SKM-1 (cell line): ENCODE data around the gene KRT6B.
"Not testable (repeated sequence)": the region's sequence is repeated elsewhere in the genome, so short reads cannot be mapped to it uniquely, and the experiment has no call there.

Source experiments
- DNase-seq: peaks from one replicate; lab custom pipeline; 2025; ENCODE audit not compliant: unreplicated experiment; lab: John Stamatoyannopoulos, UW

The KRT6B gene

DNA sequence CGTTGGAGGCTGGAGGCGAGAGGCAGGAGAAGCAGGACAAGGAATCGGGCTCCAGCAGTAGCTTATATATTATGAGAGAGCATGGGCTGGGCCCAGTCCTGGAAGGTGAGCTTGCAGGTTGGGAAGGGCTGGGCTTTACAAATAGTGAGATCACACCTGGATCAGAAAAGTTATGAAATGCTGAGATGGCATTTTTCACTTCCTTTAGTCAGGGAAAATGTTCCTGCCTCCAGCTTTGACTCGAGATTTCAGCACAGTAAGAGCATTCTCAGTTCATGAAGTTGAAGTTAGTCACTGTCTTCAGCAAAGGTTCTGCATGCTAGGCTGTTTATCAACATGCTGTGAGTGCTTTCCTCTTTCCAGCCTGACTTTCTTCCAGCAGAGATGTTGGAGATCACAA, 21.8 kb upstream of the KRT6B start, which contains the start of gene KRT6C:
KRT6C (minus strand) TSS at position 38 of the 400 bp plus-strand sequence. CDS start 68 bp downstream, outside the sequence.
- no peak for DNase-seq

DNA sequence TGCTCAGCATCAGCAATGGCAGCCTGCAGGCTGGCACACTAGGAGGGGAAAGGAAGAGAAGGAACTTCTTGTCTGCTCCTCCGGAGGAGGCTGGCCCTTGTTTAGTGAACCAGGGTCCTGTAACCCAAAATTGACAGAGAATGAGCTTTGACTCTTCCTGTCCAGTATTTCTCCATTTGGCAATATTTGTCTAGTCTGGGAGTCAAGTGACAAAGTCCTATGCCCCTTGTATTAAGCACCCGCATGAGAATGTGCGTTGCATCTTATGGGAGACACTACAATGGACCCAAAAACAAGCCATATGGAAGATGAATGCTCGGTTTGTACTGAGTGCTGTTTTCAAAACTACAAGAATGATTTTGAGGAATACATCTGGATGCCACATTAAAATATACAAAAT, 17.9 kb upstream of the KRT6B start:
- DNase-seq, result no peak

DNA sequence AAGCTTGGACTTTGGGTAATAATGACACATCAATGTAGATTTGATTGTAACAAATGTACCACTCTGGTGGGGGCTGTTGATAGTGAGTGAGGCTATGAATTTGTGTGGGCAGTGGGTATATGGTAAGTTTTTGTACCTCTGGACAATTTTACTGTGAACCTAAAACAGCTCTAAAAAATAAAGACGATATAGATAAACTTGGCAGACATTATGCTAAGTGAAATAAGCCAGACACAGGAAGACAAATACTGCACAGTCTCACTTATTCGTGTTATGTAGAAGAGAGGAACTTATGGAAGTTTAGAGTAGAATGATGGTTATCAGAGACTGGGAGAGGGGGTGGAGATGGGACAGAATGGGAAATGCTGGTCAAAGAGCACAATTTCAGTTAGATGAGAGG, 13.0 kb upstream of the KRT6B start:
- no peak for DNase-seq

DNA sequence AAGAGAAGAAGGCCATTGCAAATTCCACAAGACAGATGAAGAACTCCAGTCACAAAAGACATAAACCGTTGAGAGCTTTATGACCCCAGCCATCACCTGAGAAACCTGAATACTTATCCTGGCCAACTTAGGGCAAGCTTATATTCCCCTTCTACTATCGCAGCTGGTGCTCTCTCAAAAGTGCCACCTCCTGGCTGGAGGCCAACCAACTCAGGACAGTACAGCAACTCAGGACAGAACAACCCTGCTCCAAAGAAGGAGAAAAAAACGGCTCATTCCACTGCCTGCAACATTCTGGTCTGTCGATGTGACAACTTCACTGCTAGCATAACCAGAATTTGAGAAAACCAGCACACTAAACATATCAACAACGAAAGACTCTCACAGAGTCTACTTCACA, 9.7 kb upstream of the KRT6B start:
- DNase-seq, result no peak

DNA sequence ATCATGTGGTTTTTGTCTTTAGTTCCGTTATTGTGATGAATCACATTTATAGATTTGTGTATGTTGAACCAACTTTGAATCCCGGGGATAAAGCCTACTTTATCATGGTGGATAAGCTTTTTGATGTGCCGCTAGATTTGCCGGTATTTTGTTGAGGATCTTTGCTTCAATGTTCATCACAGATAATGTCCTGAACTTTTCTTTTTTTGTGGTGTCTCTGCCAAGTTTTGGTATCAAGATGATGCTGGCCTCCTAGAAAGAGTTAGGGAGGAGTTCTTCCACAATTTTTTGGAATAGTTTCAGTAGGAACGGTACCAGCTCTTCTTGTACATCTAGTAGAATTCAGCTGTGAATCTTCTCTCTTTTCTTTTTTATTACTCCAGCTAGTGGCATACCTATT, 6.9 kb upstream of the KRT6B start:
- no peak for DNase-seq

DNA sequence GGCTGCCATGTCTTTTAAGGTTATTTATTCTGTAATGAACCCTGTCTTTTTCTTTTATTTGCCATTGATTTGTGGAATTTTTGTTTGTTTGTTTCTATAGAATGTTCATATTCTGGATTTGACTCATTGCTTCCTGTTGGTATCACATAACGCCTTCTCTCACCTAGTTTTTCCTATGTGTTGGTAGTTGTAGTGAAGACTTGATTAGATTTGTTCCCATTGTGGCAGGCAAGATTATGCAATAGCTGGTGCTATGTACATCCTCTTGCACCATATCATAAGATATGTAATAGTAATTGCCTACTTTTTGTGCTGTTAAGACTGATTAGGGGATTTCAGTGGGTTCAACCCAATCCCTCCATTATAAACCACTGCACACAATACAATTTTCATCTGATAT, 3.9 kb upstream of the KRT6B start:
- no peak for DNase-seq

DNA sequence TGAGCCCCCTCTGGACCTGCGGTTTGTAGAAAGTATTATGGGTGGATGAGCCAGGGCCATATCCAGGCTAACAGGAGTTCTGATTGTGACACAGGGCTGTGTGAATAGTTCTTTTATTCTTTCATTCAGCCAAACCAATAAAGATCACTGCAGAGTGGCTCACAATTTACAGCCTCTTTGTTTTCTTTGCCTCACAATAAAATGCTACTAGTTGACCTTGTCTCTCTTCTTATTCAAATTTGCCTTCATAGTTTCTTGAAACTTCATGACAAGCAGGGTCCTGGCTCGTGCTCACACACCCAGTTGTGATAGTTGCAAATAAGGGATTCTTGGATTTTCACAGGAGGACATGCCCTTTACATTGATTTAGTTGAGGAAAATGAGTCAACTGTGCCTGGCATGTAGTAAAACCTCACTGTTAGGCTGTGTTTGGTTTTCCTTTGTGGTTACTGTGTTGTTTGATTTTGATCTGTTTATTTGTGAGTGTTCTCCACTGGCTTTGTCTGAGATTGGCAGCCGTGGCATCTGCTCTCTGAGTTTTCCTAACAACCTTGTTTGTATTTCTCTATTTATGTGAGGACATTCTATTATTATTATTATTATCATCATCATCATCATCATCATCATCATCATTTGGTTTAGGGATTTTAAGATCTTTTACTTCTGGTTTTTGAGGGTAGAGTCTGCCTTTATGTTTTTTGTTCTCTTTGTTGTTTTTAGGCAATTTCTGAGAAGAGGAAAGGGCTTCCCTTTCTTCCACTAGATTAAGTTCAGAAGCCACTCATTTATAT, 2.7 kb upstream of the KRT6B start:
- DNase-seq, result no peak

DNA sequence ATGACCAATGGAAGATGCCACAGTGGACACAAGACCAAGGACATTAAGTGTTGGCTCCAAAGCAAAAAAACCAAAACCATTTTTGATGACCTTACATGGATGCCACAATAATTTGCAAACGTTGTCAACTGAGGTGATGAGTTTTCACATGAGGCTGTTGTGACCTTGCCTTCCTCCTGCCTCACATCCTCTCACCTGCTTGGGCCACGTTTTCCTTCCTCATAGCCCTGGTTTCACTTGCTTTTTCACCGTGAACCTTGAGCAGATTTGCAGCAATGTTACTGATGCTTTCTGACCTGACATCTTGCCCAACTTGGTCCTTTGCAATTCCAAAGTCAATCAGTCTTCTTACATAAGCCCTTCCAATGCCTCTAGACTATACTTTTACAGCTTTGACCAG, 3.7 kb downstream of the KRT6B start:
- no peak for DNase-seq

DNA sequence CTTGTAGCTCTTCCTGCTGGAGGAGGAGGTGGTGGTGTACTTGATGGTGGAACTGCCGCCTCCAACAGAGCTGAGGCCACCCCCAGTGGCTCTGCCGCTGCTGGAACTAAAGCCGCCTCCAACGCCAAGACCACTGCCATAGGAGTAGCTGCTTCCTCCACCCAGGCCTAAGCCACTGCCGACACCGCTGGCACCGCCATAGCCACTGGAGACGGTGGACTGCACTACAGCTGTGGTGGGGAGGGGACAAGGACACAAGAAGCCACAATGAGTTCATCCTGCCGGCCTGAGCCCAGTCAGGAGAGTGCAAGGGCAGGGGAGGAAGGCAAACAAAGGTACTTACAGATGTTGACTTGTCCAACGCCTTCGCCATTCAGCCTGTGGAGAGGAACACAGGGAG, 4.8 kb downstream of the KRT6B start:
- DNase-seq, result not testable (repeated sequence)

DNA sequence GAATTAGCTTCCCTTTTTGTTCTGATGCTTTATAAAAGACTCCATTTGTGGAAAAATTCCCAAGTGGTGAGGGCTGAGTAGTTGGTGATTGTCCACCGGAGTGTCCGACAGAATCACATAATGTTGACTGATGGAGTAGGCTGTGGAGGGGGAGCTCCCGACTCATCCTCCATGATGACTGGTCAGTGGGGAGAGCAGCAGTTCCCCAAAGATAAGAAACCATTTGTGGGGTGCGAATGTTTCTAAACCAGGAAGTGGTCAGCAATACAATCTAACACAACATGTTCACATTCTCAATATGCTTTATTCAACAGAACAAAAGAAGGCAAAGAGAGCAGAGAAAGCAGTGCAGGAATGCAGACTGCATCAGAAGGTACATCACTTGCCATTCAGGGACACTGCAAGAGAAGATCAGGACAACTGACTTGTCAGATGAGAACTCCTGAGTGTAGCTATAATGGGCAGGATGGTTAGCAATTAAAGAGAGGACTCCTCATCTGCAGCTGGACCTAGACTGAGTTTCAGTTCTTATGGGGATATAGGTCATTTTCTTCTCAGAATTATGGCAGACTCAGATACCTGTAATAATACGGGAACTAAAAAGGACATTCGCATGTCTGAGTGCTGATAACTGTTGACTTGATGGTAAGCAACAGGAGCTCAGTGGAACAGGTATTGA, 5.4 kb downstream of the KRT6B start:
- DNase-seq, result no peak

DNA sequence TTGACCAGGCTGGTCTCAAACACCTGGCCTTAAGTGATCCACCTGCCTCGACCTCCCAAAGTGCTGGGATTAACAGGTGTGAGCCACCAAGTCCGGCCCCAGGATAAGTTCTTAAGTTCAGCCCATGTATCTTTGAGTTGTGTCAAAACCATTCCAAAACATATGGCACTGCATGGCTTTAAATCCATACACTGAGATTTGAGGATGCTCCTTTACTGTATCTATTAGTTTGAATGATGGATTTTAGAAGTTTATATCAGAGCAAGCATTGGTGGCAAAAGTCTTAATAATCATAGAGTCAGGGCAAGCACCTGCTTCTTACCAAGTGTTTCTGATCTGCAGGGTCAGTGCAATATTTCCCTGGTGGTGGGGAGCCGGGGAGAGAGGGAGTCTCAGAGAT, 6.1 kb downstream of the KRT6B start:
- no peak for DNase-seq

DNA sequence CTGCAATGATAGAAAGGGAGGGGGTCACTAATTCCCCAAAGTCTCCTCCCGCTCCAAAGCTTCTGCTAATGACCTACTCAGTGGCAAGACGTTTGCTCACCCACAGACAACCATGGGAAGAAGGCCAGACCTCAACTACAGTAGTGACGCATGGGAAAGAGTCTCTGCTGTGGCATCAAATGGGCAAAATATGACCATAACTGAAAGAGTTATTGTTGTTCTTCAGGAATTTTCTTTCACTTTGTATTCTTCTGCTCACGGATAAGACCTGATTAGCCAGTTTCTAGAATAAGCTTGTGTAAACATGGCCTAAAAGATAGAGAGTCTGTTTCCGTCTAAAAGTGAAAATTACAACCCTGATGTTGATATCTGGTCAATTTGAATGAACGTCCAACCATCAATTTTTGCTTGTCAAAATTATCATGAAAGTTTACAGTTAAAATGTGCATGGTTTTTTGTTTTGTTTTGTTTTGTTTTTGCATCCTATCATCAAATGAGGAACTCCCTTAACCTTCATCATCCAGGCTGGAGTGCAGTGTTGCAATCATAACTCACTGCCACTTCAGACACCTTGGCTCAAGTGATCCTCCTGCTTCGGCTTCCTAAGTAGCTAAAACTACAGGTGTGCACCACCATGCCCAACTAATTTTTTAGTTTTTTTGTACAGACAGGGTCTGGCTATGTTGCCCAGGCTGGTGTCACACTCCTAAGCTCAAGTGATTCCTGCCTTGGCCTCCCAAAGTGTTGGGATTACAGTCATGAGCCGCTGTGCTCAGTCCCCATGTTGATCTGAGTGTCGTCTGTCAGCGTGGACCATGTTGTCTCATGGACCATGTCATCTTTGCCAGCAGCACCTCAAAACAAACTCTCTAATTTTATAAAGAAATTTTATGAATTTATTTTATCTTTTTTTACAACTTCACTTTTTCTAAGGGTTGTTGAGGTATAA, 7.0 kb downstream of the KRT6B start:
- DNase-seq, result no peak

DNA sequence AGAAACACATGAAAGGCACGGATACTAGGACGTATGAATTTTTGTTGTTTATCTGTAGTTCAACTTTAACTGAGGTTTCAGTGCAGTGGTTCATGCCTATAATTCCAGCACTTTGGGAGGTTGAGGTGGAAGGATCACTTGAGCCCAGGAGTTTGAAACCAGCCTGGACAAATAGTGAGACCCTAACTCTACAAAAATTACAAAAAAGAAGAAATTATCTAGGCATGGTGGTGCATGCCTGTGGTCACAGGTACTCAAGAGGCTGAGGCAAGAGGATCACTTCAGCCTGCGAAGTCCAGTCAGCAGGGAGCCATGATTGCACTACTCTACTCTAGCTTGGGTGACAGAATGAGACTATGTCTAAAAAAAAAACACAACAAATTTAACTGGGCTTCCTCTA, 8.0 kb downstream of the KRT6B start:
- DNase-seq, result no peak

DNA sequence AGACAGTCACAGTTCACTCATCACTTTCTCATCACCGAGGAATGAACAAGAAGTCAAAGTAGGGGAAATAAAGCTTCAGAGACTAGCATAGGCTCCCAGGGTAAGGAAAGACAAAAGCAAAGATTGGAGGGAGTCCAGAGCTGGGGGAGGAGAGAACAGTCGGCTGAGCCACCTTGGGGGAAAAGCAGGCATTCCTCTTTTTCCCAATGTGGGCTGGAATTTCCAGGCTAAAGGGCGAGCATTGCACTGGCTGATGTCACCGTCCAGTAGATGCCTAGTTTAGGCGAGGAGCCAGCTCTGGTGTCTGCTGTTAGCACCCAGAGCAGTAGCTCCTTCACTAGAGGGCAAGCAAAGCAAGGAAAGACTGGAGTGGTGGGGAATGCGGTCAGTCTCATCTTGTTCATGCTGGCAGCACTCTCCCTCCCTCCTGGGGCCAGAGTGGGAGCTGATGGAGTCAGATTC, 9.3 kb downstream of the KRT6B start:
- DNase-seq, result no peak

DNA sequence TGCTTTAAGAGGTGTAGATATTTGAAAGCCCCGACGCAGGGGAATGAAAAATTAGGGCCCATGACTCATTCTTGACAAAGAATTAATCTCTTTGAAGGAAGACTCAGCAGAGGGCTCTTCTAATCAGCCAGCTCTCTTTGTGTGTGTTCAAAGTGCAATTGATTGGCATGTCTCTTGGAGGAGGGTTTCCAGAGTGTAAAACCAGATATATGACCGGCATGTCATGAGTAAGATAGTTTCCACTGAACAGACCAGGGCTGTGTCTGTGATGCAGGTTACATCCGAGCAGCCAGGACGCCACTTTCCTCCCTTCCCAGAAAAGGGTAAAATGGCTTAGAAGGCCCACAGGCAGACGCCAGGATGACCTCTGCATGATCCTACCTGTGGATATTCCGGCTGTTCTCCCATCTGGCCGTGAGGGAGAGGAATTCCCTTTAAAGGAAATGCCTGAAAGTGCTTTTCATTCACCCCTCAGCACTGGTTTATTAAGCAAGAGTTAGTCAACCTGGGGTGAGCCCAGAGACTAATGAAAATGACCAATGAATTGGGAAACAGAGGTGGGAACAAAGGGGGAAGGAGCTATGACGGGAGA, 10.5 kb downstream of the KRT6B start:
- no peak for DNase-seq

DNA sequence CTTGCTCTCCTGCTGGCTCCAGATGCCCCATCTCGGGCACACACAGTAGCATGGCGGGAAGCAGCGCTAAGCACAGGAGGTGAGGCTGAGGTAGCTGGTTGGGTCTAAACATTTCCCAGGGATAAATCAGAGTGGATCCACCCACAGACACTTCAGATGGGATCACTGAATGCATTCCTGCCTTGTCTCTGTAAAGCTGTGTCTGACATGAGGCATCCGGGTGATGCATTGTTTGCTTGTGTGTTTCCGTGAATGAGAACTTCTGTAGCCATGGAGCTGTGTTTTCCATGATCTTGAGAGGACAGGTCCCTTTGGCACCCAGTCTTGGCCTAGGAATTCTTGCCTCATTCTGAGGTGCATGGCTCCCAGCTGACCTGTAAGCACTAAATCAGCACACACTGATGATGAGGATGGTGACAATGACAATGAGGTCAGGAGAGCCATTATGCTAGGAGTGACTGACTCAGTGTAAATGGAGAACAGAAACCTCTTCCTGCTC, 11.1 kb downstream of the KRT6B start:
- DNase-seq, result no peak

DNA sequence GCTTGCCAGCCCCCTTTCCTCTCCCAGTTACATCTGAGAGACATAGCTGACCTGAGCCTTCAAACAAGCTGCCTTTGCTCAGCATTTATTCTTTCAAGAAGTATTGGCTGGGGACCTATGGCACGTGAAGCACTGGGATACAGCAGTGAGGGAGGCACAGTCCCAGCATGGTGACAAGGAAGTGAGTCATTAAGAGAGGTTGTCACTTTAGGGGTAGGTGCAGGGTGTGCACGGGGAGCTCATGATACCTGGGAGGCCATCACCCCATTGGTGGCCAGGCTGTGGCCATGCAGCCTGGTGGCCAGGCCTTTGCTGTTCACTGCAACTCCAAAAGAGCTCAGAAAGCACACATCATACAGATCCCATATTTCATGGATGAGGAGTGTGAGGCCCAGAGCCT, 12.1 kb downstream of the KRT6B start:
- DNase-seq, result no peak

DNA sequence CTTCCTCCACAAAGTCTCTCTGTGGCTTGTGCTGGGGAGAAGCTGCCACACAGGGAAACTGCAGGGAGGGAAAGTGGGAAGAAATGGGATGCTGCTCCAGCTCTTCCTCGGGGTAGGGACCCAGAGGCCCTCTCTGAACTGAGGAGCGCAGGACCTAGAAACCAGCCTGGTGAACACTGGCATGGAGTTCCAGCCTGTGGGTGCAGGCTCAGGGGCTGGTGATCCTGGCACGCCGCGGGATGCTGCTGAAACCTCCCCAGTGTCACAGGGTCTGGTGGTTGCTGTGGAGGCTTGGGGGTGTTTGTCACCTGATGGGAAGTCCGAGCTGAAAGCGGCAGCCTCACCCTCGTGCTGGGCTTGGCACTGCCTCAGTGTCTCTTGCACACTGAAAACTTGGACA, 12.5 kb downstream of the KRT6B start:
- no peak for DNase-seq

DNA sequence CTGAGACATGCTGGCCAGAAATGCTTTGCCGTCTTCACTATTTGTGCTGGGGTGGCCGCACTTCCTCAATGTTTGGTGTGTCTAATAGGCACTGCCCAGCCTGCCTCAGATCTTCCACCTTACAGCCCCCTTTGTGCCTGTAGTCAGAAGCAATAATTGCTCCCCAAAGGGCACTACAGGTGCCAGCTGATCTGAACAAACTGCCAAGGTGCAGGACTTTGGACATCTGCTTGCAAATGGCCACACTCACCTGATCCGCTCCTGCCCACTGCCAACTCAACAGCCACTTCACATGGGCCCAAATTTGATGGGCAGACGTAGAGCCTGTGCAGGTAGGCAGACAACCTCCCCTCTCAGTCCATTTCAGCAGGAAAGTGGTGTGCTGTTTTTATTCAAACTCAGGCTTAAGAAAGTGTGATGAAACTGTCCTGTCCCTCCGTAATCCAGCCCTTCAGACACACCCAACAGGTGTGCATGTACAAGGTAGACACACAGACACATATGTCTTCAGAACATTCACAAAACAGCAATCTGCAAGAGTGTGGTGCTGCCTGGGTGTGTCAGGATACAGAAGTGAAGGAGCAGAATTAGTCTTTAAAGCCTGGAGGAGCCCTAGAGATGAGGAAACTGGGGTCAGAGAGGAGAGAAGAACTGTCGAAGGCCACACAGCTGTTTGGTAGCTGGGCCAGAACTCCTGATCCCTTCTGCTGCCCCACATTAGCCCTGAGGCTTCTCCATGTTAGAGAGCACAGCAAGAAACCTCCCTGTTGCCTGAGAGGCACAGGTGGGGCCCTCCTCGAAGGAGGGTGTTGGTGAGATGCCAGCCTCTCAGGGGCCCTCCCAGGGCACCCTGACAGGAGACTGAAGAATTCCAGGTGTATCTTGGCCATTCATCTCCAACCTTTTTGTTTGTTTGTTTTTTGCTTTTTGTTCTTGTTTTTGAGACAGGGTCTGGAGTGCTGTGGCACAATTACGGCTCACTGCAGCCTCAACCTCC, 13.3 kb downstream of the KRT6B start:
- DNase-seq, result no peak

DNA sequence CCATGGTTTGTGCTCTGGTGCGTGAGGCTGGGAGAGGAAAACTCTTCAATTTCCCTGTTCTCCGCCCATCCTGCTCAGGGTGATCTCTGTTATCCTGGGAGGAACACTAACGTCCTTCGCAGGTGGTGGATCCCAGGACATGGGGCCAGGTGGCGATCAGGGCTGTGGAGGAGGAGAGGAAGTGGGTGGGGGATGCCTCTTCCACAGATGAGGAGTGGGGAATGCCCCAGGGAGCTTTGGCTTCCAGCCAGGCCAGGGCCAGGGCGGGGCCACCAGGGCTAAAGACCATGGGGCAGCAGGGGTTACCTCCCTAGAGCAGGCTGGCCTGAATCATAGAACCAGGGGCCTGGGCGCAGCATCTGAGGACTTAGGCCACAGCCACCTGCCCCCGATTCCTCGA, 14.4 kb downstream of the KRT6B start:
- no peak for DNase-seq
